Mesendoderm (in vitro differentiated cells): ENCODE data around the gene NEDD4L.

Source experiments
- DNase-seq: peaks from one replicate; pipeline ENCODE4 v3.0.0; 2013
- H2AK5ac ChIP-seq: 2 replicates; pipeline ENCODE4 v1.6.1; 2013; ENCODE audit warnings: low read length, inconsistent platforms
- H2BK120ac ChIP-seq: 2 replicates; pipeline ENCODE4 v1.6.1; 2013; ENCODE audit warnings: low read depth, mild to moderate bottlenecking, low read length, moderate library complexity, mixed read lengths
- H2BK15ac ChIP-seq: replicated peaks from 2 replicates; pipeline ENCODE4 v1.6.1; 2013; ENCODE audit warnings: low read depth, mild to moderate bottlenecking, moderate library complexity
- H2BK5ac ChIP-seq: 2 replicates; pipeline ENCODE4 v1.6.1; 2013; ENCODE audit warnings: low read length, inconsistent platforms
- H3K18ac ChIP-seq: 2 replicates; pipeline ENCODE4 v1.6.1; 2013; ENCODE audit warnings: mild to moderate bottlenecking, low read length, mixed read lengths
- H3K23ac ChIP-seq: one replicate; pipeline ENCODE4 v1.6.1; 2013; ENCODE audit warnings: low read length
- H3K27ac ChIP-seq: 2 replicates; pipeline ENCODE4 v1.5.1; 2013; ENCODE audit warnings: low read depth, mild to moderate bottlenecking, inconsistent platforms, low read length, moderate library complexity
- H3K27me3 ChIP-seq: 2 replicates; pipeline ENCODE4 v1.6.1; 2013; ENCODE audit warnings: low read length, control low read depth, mild to moderate bottlenecking, inconsistent platforms; ENCODE audit not compliant: insufficient read depth, poor library complexity
- H3K36me3 ChIP-seq: 2 replicates; pipeline ENCODE4 v1.6.1; 2013; ENCODE audit warnings: low read length, inconsistent platforms; ENCODE audit not compliant: control insufficient read depth, insufficient read depth
- H3K4ac ChIP-seq: one replicate; pipeline ENCODE4 v1.6.1; 2013; ENCODE audit warnings: low read depth, mild to moderate bottlenecking, low read length, moderate library complexity
- H3K4me1 ChIP-seq: 2 replicates; pipeline ENCODE4 v1.6.1; 2013; ENCODE audit warnings: low read depth, low read length, inconsistent platforms; ENCODE audit not compliant: control insufficient read depth
- H3K4me2 ChIP-seq: 2 replicates; pipeline ENCODE4 v1.6.1; 2013; ENCODE audit warnings: low read length
- H3K4me3 ChIP-seq: 2 replicates; pipeline ENCODE4 v1.5.1; 2013; ENCODE audit warnings: mild to moderate bottlenecking, low read length
- H3K56ac ChIP-seq: one replicate; pipeline ENCODE4 v1.6.1; 2013; ENCODE audit warnings: low read length
- H3K79me1 ChIP-seq: 2 replicates; pipeline ENCODE4 v1.6.1; 2013; ENCODE audit warnings: low read length, inconsistent platforms
- H3K79me2 ChIP-seq: 2 replicates; pipeline ENCODE4 v1.6.1; 2013; ENCODE audit warnings: mild to moderate bottlenecking, low read length; ENCODE audit not compliant: control insufficient read depth, insufficient read depth
- H3K9ac ChIP-seq: 2 replicates; pipeline ENCODE4 v1.6.1; 2013; ENCODE audit warnings: low read length, inconsistent platforms
- H4K5ac ChIP-seq: one replicate; pipeline ENCODE4 v1.6.1; 2013; ENCODE audit warnings: low read length
- H4K8ac ChIP-seq: one replicate; pipeline ENCODE4 v1.6.1; 2013; ENCODE audit warnings: low read depth, mild to moderate bottlenecking, control low read depth, low read length, moderate library complexity
- WGBS: extraction: QIAGEN DNeasy Blood & Tissue Kit; methylation state at CpG from one replicate; pipeline ENCODE4 v1.1.7; 2013; ENCODE audit warnings: low lambda C conversion rate, missing lambda C conversion rate; ENCODE audit not compliant: insufficient coverage; ENCODE audit errors: extremely low coverage; 5-methylcytosine and 5-hydroxymethylcytosine counted together

The NEDD4L gene

GRCh38 chr18:58208207-58208932, 164.3 kb downstream of the NEDD4L start:
- no peak overlapping the region for H3K56ac ChIP-seq
- H3K4me1 ChIP-seq: no peaks in the 10 kb centered on the region
- no peak overlapping the region for H4K5ac ChIP-seq
- H4K8ac ChIP-seq: no peak overlapping the region
- no peaks in the 10 kb centered on the region for H3K27me3 ChIP-seq
- DNase-seq: no peak
- WGBS: no CpG with 5 or more reads among the region's 4 CpGs
- no peak overlapping the region for H2AK5ac ChIP-seq
- H2BK120ac ChIP-seq: no peak overlapping the region
- no peak overlapping the region for H3K4me2 ChIP-seq
- H3K36me3 ChIP-seq: no peaks in the 10 kb centered on the region
- no peak overlapping the region for H3K23ac ChIP-seq
- no peak overlapping the region for H3K4me3 ChIP-seq
- H3K4ac ChIP-seq: peak overlapping the region; percentile 36
- H3K79me1 ChIP-seq: no peaks in the 10 kb centered on the region
- H3K79me2 ChIP-seq: peaks cover under 1% of the 10 kb centered on the region
- H3K9ac ChIP-seq: no peak overlapping the region
- H3K18ac ChIP-seq: peak overlapping the region; percentile 47
- no peak overlapping the region for H3K27ac ChIP-seq
- H2BK15ac ChIP-seq: no peak overlapping the region
- no peak overlapping the region for H2BK5ac ChIP-seq

GRCh38 chr18:58209326-58209725, 165.3 kb downstream of the NEDD4L start:
- H3K36me3 ChIP-seq: no peaks in the 10 kb centered on the region
- no peak overlapping the region for H3K4me3 ChIP-seq
- no peak overlapping the region for H3K27ac ChIP-seq
- H4K5ac ChIP-seq: no peak overlapping the region
- H3K18ac ChIP-seq: no peak overlapping the region
- H2BK5ac ChIP-seq: no peak overlapping the region
- H3K79me2 ChIP-seq: peaks cover 7% of the 10 kb centered on the region
- H3K27me3 ChIP-seq: no peaks in the 10 kb centered on the region
- no peak overlapping the region for H4K8ac ChIP-seq
- H3K4me2 ChIP-seq: no peak overlapping the region
- peaks cover 2% of the 10 kb centered on the region for H3K4me1 ChIP-seq
- DNase-seq: no peak
- no CpG with 5 or more reads among the region's 3 CpGs for WGBS
- H3K4ac ChIP-seq: no peak overlapping the region
- no peak overlapping the region for H3K56ac ChIP-seq
- H3K79me1 ChIP-seq: no peaks in the 10 kb centered on the region
- no peak overlapping the region for H3K23ac ChIP-seq
- H3K9ac ChIP-seq: no peak overlapping the region
- no peak overlapping the region for H2AK5ac ChIP-seq
- no peak overlapping the region for H2BK120ac ChIP-seq
- no peak overlapping the region for H2BK15ac ChIP-seq

- Histone ChIP-seq H2BK5ac (no peak overlapping the region), H3K79me2 (peaks cover 10% of the 10 kb centered on the region), H3K56ac (no peak overlapping the region), H2BK15ac (no peak overlapping the region), H3K4me2 (no peak overlapping the region), H2BK120ac (no peak overlapping the region), H3K23ac (no peak overlapping the region), H3K79me1 (no peaks in the 10 kb centered on the region), H3K4ac (no peak overlapping the region), H2AK5ac (no peak overlapping the region), H3K27me3 (no peaks in the 10 kb centered on the region), H3K4me3 (no peak overlapping the region), H4K8ac (no peak overlapping the region), H3K27ac (no peak overlapping the region), H3K18ac (no peak overlapping the region), H3K9ac (no peak overlapping the region), H3K36me3 (no peaks in the 10 kb centered on the region), H4K5ac (no peak overlapping the region), H3K4me1 (peaks cover 4% of the 10 kb centered on the region)
- no peak for DNase-seq
- WGBS: no CpG with 5 or more reads among the region's 4 CpGs
Measured at GRCh38 chr18:58211510-58211909, 167.5 kb downstream of the NEDD4L start.

- Histone ChIP-seq H3K9ac (no peak overlapping the region), H2AK5ac (no peak overlapping the region), H3K4ac (no peak overlapping the region), H3K79me1 (no peaks in the 10 kb centered on the region), H4K8ac (no peak overlapping the region), H3K18ac (no peak overlapping the region), H4K5ac (no peak overlapping the region), H3K4me2 (no peak overlapping the region), H2BK15ac (no peak overlapping the region), H3K4me1 (peaks cover 7% of the 10 kb centered on the region), H3K56ac (no peak overlapping the region), H3K27ac (no peak overlapping the region), H3K27me3 (no peaks in the 10 kb centered on the region), H2BK120ac (no peak overlapping the region), H3K4me3 (no peak overlapping the region), H3K79me2 (peaks cover 10% of the 10 kb centered on the region), H3K36me3 (no peaks in the 10 kb centered on the region), H3K23ac (no peak overlapping the region), H2BK5ac (no peak overlapping the region)
- no peak for DNase-seq
- no CpG with 5 or more reads among the region's 8 CpGs for WGBS
Measured at GRCh38 chr18:58212274-58212673, 168.2 kb downstream of the NEDD4L start.

- peaks cover 7% of the 10 kb centered on the region for H3K4me1 ChIP-seq
- no CpG with 5 or more reads among the region's 2 CpGs for WGBS
- DNase-seq: no peak
Measured at GRCh38 chr18:58213440-58213839, 169.4 kb downstream of the NEDD4L start.

GRCh38 chr18:58215011-58215410, 171.0 kb downstream of the NEDD4L start:
- no peak overlapping the region for H3K4me2 ChIP-seq
- no peak overlapping the region for H4K5ac ChIP-seq
- DNase-seq: no peak
- no peak overlapping the region for H2BK5ac ChIP-seq
- H2BK120ac ChIP-seq: peak overlapping the region; percentile 38
- H2AK5ac ChIP-seq: no peak overlapping the region
- H3K18ac ChIP-seq: no peak overlapping the region
- H3K56ac ChIP-seq: no peak overlapping the region
- no peak overlapping the region for H3K9ac ChIP-seq
- H3K4me3 ChIP-seq: no peak overlapping the region
- no peak overlapping the region for H4K8ac ChIP-seq
- H3K27me3 ChIP-seq: no peaks in the 10 kb centered on the region
- no peak overlapping the region for H3K23ac ChIP-seq
- no CpG with 5 or more reads among the region's 6 CpGs for WGBS
- no peak overlapping the region for H2BK15ac ChIP-seq
- H3K27ac ChIP-seq: no peak overlapping the region
- H3K79me2 ChIP-seq: peaks cover 23% of the 10 kb centered on the region
- peaks cover 4% of the 10 kb centered on the region for H3K79me1 ChIP-seq
- peaks cover 7% of the 10 kb centered on the region for H3K4me1 ChIP-seq
- no peaks in the 10 kb centered on the region for H3K36me3 ChIP-seq
- H3K4ac ChIP-seq: no peak overlapping the region

More at GRCh38 chr18:58213440-58213839, 169.4 kb downstream of the NEDD4L start:
- Histone ChIP-seq H3K4me2 (no peak overlapping the region), H3K27ac (no peak overlapping the region), H2BK5ac (no peak overlapping the region), H2BK120ac (no peak overlapping the region), H3K9ac (no peak overlapping the region), H2AK5ac (no peak overlapping the region), H3K27me3 (no peaks in the 10 kb centered on the region), H3K23ac (no peak overlapping the region), H3K36me3 (no peaks in the 10 kb centered on the region), H3K79me1 (peaks cover 2% of the 10 kb centered on the region), H4K5ac (no peak overlapping the region), H3K79me2 (peaks cover 16% of the 10 kb centered on the region), H3K4ac (no peak overlapping the region), H3K4me3 (no peak overlapping the region), H3K18ac (no peak overlapping the region), H3K56ac (no peak overlapping the region), H4K8ac (no peak overlapping the region), H2BK15ac (no peak overlapping the region)
